ENCODE data around the gene SHISAL2B. TPM values are rescaled to one million over a fixed set of nuclear protein-coding genes. Genes with fewer than 3 reads are reported as not detected.

Gene SHISAL2B
- total RNA-seq, 2 experiments from 2014 or later = not detected

- H3K36me3 ChIP-seq (ENCODE audit: insufficient read depth, low read length) = peaks cover 13% of the 10 kb centered on the region; the same call in 1 of the 2 replicates
- TF ChIP-seq EZH2phosphoT487 (IDR thresholded peaks at IDR 0.05; ENCODE audit: borderline replicate concordance, low read depth, low read length) = no peak
- TF ChIP-seq, protein P1, sequence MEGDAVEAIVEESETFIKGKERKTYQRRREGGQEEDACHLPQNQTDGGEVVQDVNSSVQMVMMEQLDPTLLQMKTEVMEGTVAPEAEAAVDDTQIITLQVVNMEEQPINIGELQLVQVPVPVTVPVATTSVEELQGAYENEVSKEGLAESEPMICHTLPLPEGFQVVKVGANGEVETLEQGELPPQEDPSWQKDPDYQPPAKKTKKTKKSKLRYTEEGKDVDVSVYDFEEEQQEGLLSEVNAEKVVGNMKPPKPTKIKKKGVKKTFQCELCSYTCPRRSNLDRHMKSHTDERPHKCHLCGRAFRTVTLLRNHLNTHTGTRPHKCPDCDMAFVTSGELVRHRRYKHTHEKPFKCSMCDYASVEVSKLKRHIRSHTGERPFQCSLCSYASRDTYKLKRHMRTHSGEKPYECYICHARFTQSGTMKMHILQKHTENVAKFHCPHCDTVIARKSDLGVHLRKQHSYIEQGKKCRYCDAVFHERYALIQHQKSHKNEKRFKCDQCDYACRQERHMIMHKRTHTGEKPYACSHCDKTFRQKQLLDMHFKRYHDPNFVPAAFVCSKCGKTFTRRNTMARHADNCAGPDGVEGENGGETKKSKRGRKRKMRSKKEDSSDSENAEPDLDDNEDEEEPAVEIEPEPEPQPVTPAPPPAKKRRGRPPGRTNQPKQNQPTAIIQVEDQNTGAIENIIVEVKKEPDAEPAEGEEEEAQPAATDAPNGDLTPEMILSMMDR (conservative IDR thresholded peaks at IDR 0.05; ENCODE audit: low read length) = no peak
- no peak for DNase-seq (ENCODE audit: low spot score)
- no peak overlapping the region for H3K4me3 ChIP-seq (ENCODE audit: low read depth, low read length, poor library complexity, severe bottlenecking)
- CTCF ChIA-PET (ENCODE audit: unreplicated experiment) = no interaction called here
- H3K9me3 ChIP-seq (ENCODE audit: low read length) = no peaks in the 10 kb centered on the region
- H3K4me1 ChIP-seq (ENCODE audit: insufficient read depth, low read length, poor library complexity, severe bottlenecking) = no peaks in the 10 kb centered on the region
- H3K27ac ChIP-seq (ENCODE audit: low read depth, low read length, poor library complexity, severe bottlenecking) = no peak overlapping the region
- H4K20me1 ChIP-seq (ENCODE audit: insufficient read depth, low read length) = no peaks in the 10 kb centered on the region
- POLR2A ChIA-PET = interaction anchor here (0.6 to 1.3 kb wide), 3 partner anchors 15 to 61 kb away, joined by 3 to 5 read pairs (median 3); no protein-coding TSS in a partner anchor
- no peak overlapping the region for H3K4me2 ChIP-seq (ENCODE audit: low read length)
- no TSS peak for BruUV-seq (replicated peaks)
- no peaks in the 10 kb centered on the region for H3K9me2 ChIP-seq (ENCODE audit: insufficient read depth, low read length)
- intact Hi-C loops (cut with micrococcal nuclease; ENCODE audit: unreplicated experiment) = no loop called here
- no peak overlapping the region for H2AFZ ChIP-seq (ENCODE audit: low read length)
- no peaks in the 10 kb centered on the region for H3K79me2 ChIP-seq (ENCODE audit: insufficient read depth, low read depth, low read length)
Observed at GRCh38 chr5:64722588-64722987, 32.3 kb downstream of the SHISAL2B start.

DNA sequence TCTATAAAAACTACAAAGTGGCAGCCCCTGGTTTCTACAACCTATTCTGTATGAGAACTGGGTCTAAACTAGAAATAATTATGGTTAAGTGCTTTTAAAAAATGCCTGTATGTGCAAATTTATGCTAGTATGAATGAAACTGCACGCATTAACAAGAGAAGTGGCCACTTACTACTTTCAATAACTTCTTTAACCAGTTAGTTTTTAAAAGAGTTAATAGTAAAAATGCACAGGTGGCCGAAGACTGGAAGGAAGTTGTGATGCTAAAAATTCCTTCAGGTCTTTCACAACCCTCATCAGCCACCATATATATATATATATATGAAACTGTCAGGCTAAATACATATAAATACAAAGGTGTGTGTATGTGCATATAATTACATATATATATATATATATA lies 36.8 kb downstream of the SHISAL2B start:
- Histone ChIP-seq H3K79me2 (ENCODE audit: insufficient read depth, low read depth, low read length) (no peaks in the 10 kb centered on the region), H3K36me3 (ENCODE audit: insufficient read depth, low read length) (peaks cover 14% of the 10 kb centered on the region), H3K4me3 (ENCODE audit: low read depth, low read length, poor library complexity, severe bottlenecking) (no peak overlapping the region), H2AFZ (ENCODE audit: low read length) (no peak overlapping the region), H3K9me2 (ENCODE audit: insufficient read depth, low read length) (no peaks in the 10 kb centered on the region), H3K4me1 (ENCODE audit: insufficient read depth, low read length, poor library complexity, severe bottlenecking) (no peaks in the 10 kb centered on the region), H3K4me2 (ENCODE audit: low read length) (no peak overlapping the region), H3K27ac (ENCODE audit: low read depth, low read length, poor library complexity, severe bottlenecking) (no peak overlapping the region), H3K9me3 (ENCODE audit: low read length) (no peaks in the 10 kb centered on the region), H4K20me1 (ENCODE audit: insufficient read depth, low read length) (no peaks in the 10 kb centered on the region)
- TF ChIP-seq, protein P1 (conservative IDR thresholded peaks at IDR 0.05; ENCODE audit: low read length) = no peak
- no peak for TF ChIP-seq EZH2phosphoT487 (IDR thresholded peaks at IDR 0.05; ENCODE audit: borderline replicate concordance, low read depth, low read length)
- no TSS peak for BruUV-seq (replicated peaks)
- no peak for DNase-seq (ENCODE audit: low spot score)
- ChIA-PET CTCF (ENCODE audit: unreplicated experiment) (no interaction called here), POLR2A (interaction anchor here (0.7 kb wide), 1 partner anchor 12 kb away, joined by 4 read pairs; no protein-coding TSS in a partner anchor)
- intact Hi-C loops (cut with micrococcal nuclease; ENCODE audit: unreplicated experiment) = no loop called here

GRCh38 chr5:64742411-64742810 lies 52.1 kb downstream of the SHISAL2B start:
- intact Hi-C loops (cut with micrococcal nuclease; ENCODE audit: unreplicated experiment) = no loop called here
- no peaks in the 10 kb centered on the region for H3K79me2 ChIP-seq (ENCODE audit: insufficient read depth, low read depth, low read length)
- H3K4me2 ChIP-seq (ENCODE audit: low read length) = no peak overlapping the region
- no peaks in the 10 kb centered on the region for H3K9me2 ChIP-seq (ENCODE audit: insufficient read depth, low read length)
- no peak overlapping the region for H3K27ac ChIP-seq (ENCODE audit: low read depth, low read length, poor library complexity, severe bottlenecking)
- H4K20me1 ChIP-seq (ENCODE audit: insufficient read depth, low read length) = no peaks in the 10 kb centered on the region
- no TSS peak for BruUV-seq (replicated peaks)
- H3K4me1 ChIP-seq (ENCODE audit: insufficient read depth, low read length, poor library complexity, severe bottlenecking) = no peaks in the 10 kb centered on the region
- H2AFZ ChIP-seq (ENCODE audit: low read length) = no peak overlapping the region
- TF ChIP-seq, protein P1 (conservative IDR thresholded peaks at IDR 0.05; ENCODE audit: low read length) = no peak
- no peak for TF ChIP-seq EZH2phosphoT487 (IDR thresholded peaks at IDR 0.05; ENCODE audit: borderline replicate concordance, low read depth, low read length)
- H3K9me3 ChIP-seq (ENCODE audit: low read length) = no peaks in the 10 kb centered on the region
- no peak overlapping the region for H3K4me3 ChIP-seq (ENCODE audit: low read depth, low read length, poor library complexity, severe bottlenecking)
- POLR2A ChIA-PET = interaction anchor here (0.6 kb wide), 1 partner anchor 38 kb away, joined by 3 read pairs; no protein-coding TSS in a partner anchor
- H3K36me3 ChIP-seq (ENCODE audit: insufficient read depth, low read length) = peaks cover 31% of the 10 kb centered on the region
- no peak for DNase-seq (ENCODE audit: low spot score)
- CTCF ChIA-PET (ENCODE audit: unreplicated experiment) = no interaction called here
